HEK293 (cell line): Measurements from ENCODE around the gene DUSP22.

Source experiments
- CTCF ChIA-PET: fragments of 350-600 bp; formaldehyde crosslinking; extraction: SDS; loops from one replicate; lab custom pipeline; 2021; ENCODE audit warnings: antibody characterized with exemption; lab: Yijun Ruan, JAX
- POLR2A ChIA-PET: fragments of 300-600 bp; formaldehyde crosslinking; extraction: SDS; loops from one replicate; lab custom pipeline; 2020; ENCODE audit warnings: antibody characterized with exemption, inconsistent platforms; lab: Yijun Ruan, JAX
- H3K27ac ChIP-seq: fragments of 200-500 bp; sonication (Bioruptor generic); 2 replicates; pipeline ENCODE4 v1.5.1; 2014; ENCODE audit warnings: low read depth, low read length, control low read depth, inconsistent platforms; ENCODE audit errors: extremely low read depth
- H3K36me3 ChIP-seq, 2 experiments: fragments of 200-500 bp in 1 of 2; sonication (Bioruptor generic) in 1 of 2; 1 replicate in 1 of 2; 2 replicates in 1 of 2; pipeline ENCODE4 v1.5.1; 2014 to 2017; ENCODE audit warnings: inconsistent platforms in 2 of 2, low read length in 2 of 2; ENCODE audit not compliant: control insufficient read depth in 2 of 2, insufficient read depth in 1 of 2
- H3K4me1 ChIP-seq: fragments of 200-500 bp; sonication (Bioruptor generic); 2 replicates; pipeline ENCODE4 v1.5.1; 2014; ENCODE audit warnings: mild to moderate bottlenecking, low read length, inconsistent platforms; ENCODE audit not compliant: control insufficient read depth, insufficient read depth
- H3K4me3 ChIP-seq: 2 replicates; pipeline ENCODE4 v1.5.1; 2011; ENCODE audit warnings: low read depth, mild to moderate bottlenecking, control low read depth, low read length, moderate library complexity
- H3K9me3 ChIP-seq: fragments of 200-500 bp; sonication (Bioruptor generic); 2 replicates; pipeline ENCODE4 v1.5.1; 2014; ENCODE audit warnings: low read depth, low read length, inconsistent platforms; ENCODE audit not compliant: control insufficient read depth, insufficient read depth
- FEZF1 ChIP-seq: fragments of 450-650 bp; formaldehyde crosslinking; IDR thresholded peaks from 2 replicates; pipeline ENCODE4 v1.5.1; 2016; ENCODE audit warnings: missing biosample characterization, missing genetic modification characterization
- GLIS2 ChIP-seq: fragments of 450-650 bp; formaldehyde crosslinking; IDR thresholded peaks from 2 replicates; pipeline ENCODE4 v1.5.1; 2016; ENCODE audit warnings: missing biosample characterization, missing genetic modification characterization
- KLF16 ChIP-seq: fragments of 450-650 bp; formaldehyde crosslinking; IDR thresholded peaks from 2 replicates; pipeline ENCODE4 v1.5.1; 2017; ENCODE audit warnings: missing biosample characterization, missing genetic modification characterization
- SP7 ChIP-seq: fragments of 450-650 bp; formaldehyde crosslinking; IDR thresholded peaks from 2 replicates; pipeline ENCODE4 v1.5.1; 2016; ENCODE audit warnings: missing biosample characterization, missing genetic modification characterization
- TRIM28 ChIP-seq: IDR thresholded peaks from 2 replicates; pipeline ENCODE4 v1.6.1; 2011; ENCODE audit warnings: low read length, control low read depth, borderline replicate concordance
- ZBTB48 ChIP-seq: fragments of 450-650 bp; formaldehyde crosslinking; IDR thresholded peaks from 2 replicates; pipeline ENCODE4 v1.5.1; 2016; ENCODE audit warnings: missing biosample characterization, missing genetic modification characterization
- ZNF16 ChIP-seq: fragments of 450-650 bp; formaldehyde crosslinking; IDR thresholded peaks from 2 replicates; pipeline ENCODE4 v1.5.1; 2016; ENCODE audit warnings: low read depth, missing biosample characterization, missing genetic modification characterization
- ZNF175 ChIP-seq: fragments of 450-650 bp; formaldehyde crosslinking; IDR thresholded peaks from 2 replicates; pipeline ENCODE4 v1.5.1; 2016; ENCODE audit warnings: missing biosample characterization, missing genetic modification characterization
- ZNF24 ChIP-seq: fragments of 450-650 bp; formaldehyde crosslinking; IDR thresholded peaks from 2 replicates; pipeline ENCODE4 v1.5.1; 2016; ENCODE audit warnings: missing biosample characterization, missing genetic modification characterization
- ZNF292 ChIP-seq: fragments of 450-650 bp; formaldehyde crosslinking; IDR thresholded peaks from 2 replicates; pipeline ENCODE4 v1.5.1; 2016; ENCODE audit warnings: low read depth, missing biosample characterization, missing genetic modification characterization, borderline replicate concordance
- ZNF335 ChIP-seq: fragments of 450-650 bp; formaldehyde crosslinking; conservative IDR thresholded peaks from 2 replicates; pipeline ENCODE4 v1.5.1; 2016; ENCODE audit warnings: missing biosample characterization, missing genetic modification characterization
- ZNF391 ChIP-seq: fragments of 450-650 bp; formaldehyde crosslinking; IDR thresholded peaks from 2 replicates; pipeline ENCODE4 v1.5.1; 2016; ENCODE audit warnings: low read depth, missing biosample characterization, missing genetic modification characterization, borderline replicate concordance
- ZNF521 ChIP-seq: fragments of 450-650 bp; formaldehyde crosslinking; IDR thresholded peaks from 2 replicates; pipeline ENCODE4 v1.5.1; 2017; ENCODE audit warnings: missing biosample characterization, mild to moderate bottlenecking, missing genetic modification characterization
- ZNF558 ChIP-seq: fragments of 450-650 bp; formaldehyde crosslinking; IDR thresholded peaks from 2 replicates; pipeline ENCODE4 v1.5.1; 2016; ENCODE audit warnings: missing biosample characterization, missing genetic modification characterization
- ZNF624 ChIP-seq: fragments of 450-650 bp; formaldehyde crosslinking; IDR thresholded peaks from 2 replicates; pipeline ENCODE4 v1.5.1; 2017; ENCODE audit warnings: missing biosample characterization, missing genetic modification characterization
- ZNF629 ChIP-seq: fragments of 450-650 bp; formaldehyde crosslinking; IDR thresholded peaks from 2 replicates; pipeline ENCODE4 v1.5.1; 2017; ENCODE audit warnings: missing biosample characterization, missing genetic modification characterization
- ZNF670 ChIP-seq: fragments of 450-650 bp; formaldehyde crosslinking; IDR thresholded peaks from 2 replicates; pipeline ENCODE4 v1.5.1; 2016; ENCODE audit warnings: missing biosample characterization, missing genetic modification characterization, low read depth
- ZNF76 ChIP-seq: fragments of 450-650 bp; formaldehyde crosslinking; IDR thresholded peaks from 2 replicates; pipeline ENCODE4; 2016; ENCODE audit warnings: low read depth, missing biosample characterization, missing genetic modification characterization, borderline replicate concordance
- ZNF791 ChIP-seq: fragments of 450-650 bp; formaldehyde crosslinking; IDR thresholded peaks from 2 replicates; pipeline ENCODE4 v1.5.1; 2016; ENCODE audit warnings: missing biosample characterization, missing genetic modification characterization
- ZSCAN30 ChIP-seq: fragments of 450-650 bp; IDR thresholded peaks from 2 replicates; pipeline ENCODE4 v1.5.1; 2018; ENCODE audit warnings: missing biosample characterization, mild to moderate bottlenecking, missing genetic modification characterization, moderate library complexity
- TF ChIP-seq, protein P1 (sequence below): fragments of 450-650 bp; formaldehyde crosslinking; IDR thresholded peaks from 2 replicates; pipeline ENCODE4 v1.5.1; 2016; ENCODE audit warnings: missing biosample characterization, missing genetic modification characterization
- TF ChIP-seq, protein P2 (sequence below): fragments of 450-650 bp; formaldehyde crosslinking; IDR thresholded peaks from 2 replicates; pipeline ENCODE4 v1.5.1; 2016; ENCODE audit warnings: missing biosample characterization, missing genetic modification characterization
- TF ChIP-seq, protein P3 (sequence below): fragments of 450-650 bp; formaldehyde crosslinking; IDR thresholded peaks from 2 replicates; pipeline ENCODE4 v1.5.1; 2016; ENCODE audit warnings: missing biosample characterization, missing genetic modification characterization

DUSP22 gene

DNA sequence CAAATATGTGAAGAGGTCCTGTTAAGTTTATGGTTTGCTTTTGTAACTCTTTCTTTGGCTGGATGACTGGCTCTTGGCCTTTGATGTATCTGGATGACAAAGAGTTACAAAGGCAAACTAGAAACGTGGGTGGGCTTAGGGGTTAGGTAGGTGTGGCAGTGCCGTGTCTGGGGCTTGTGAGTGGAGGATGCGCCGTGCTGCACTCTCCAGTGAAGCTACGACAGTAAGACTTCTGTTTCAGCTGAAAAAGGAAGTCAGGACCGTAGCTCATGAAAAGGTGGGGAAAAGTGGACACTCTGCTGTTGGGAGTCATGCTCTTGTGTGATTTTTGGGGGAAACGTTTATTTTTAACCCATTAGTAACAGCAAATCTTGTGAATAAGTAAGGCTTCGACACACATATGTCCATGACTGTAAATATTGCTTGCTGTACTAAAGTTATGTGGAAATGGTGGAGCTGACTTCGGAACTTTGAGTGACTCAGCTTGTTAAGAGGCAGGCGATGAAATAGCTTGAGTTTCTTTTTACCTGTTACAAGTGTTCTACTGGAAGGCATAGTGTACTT lies 45.6 kb downstream of the DUSP22 start (continued):
- TF ChIP-seq ZNF16 (tag by site-specific recombination): no peak
- TF ChIP-seq, protein P1, sequence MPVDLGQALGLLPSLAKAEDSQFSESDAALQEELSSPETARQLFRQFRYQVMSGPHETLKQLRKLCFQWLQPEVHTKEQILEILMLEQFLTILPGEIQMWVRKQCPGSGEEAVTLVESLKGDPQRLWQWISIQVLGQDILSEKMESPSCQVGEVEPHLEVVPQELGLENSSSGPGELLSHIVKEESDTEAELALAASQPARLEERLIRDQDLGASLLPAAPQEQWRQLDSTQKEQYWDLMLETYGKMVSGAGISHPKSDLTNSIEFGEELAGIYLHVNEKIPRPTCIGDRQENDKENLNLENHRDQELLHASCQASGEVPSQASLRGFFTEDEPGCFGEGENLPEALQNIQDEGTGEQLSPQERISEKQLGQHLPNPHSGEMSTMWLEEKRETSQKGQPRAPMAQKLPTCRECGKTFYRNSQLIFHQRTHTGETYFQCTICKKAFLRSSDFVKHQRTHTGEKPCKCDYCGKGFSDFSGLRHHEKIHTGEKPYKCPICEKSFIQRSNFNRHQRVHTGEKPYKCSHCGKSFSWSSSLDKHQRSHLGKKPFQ (tag by site-specific recombination): no peak
- TF ChIP-seq, all 188 proteins: peak for 3

DNA sequence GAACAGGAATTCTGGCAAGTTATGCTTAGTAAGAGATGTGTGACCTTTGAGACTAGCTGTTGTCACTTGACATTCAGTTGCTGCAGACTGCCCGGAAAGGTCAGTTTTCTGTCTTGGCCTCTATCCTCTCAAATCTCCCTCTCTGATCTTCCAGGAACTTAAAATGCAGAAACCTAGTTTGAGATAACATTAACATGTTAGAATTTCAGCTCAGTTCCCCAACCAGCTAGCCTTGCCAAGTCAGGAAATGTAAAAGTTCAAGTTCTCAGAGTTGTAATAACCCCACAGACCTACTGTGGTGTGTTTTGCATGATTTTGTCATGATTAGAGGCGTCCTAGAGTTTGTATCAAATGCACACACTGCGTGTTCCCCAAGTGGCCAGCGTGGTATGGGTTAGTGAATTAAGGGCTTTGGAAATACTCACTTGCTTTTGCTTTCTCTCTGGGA lies 46.6 kb downstream of the DUSP22 start:
- Histone ChIP-seq H3K36me3 (no peaks in the 10 kb centered on the region), H3K4me3 (no peak overlapping the region), H3K4me1 (peaks cover 2% of the 10 kb centered on the region), H3K9me3 (no peaks in the 10 kb centered on the region), H3K27ac (no peak overlapping the region)
- ChIA-PET CTCF (interaction anchor here (0.7 kb wide), 1 partner anchor 13 kb away, joined by 3 read pairs; no protein-coding TSS in a partner anchor), POLR2A (no interaction called here)
- TF ChIP-seq GLIS2 (tag by site-specific recombination) (no peak), ZNF521 (tag by site-specific recombination) (no peak), FEZF1 (no peak), ZNF558 (tag by site-specific recombination) (no peak), ZNF791 (no peak)

DNA sequence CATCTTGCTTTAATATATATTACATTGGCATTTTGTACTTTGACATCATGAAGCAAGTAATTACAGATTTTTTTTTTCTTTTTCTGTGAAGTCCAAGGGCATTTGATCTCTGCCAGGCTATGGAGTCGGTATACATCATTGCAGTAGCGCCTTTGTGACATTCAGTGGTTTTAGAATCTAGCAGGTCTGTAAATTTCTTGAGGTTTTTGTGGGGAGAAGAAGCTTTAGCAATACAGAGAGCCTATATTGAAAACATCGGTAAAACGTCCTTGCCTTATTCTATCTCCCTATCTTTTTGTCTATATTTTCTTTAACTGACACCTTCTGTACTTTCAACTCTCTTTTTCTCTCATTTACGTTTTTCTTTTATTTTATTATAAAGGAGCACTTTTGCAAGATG lies 47.2 kb downstream of the DUSP22 start:
- ChIA-PET POLR2A (no interaction called here), CTCF (interaction anchor here (0.6 to 0.8 kb wide), 3 partner anchors 15 to 141 kb away, joined by 3 read pairs; no protein-coding TSS in a partner anchor)
- Histone ChIP-seq H3K27ac (no peak overlapping the region), H3K9me3 (no peaks in the 10 kb centered on the region), H3K4me3 (no peak overlapping the region), H3K36me3 (no peaks in the 10 kb centered on the region), H3K4me1 (peaks cover 1% of the 10 kb centered on the region)
- TF ChIP-seq ZSCAN30 (tag by site-specific recombination) (no peak), ZNF624 (tag by site-specific recombination) (no peak), ZNF391 (no peak), ZNF292 (no peak), ZNF175 (tag by site-specific recombination) (no peak), SP7 (no peak), ZNF24 (no peak), ZNF629 (tag by site-specific recombination) (no peak), ZNF76 (tag by site-specific recombination) (no peak), ZBTB48 (no peak), KLF16 (tag by site-specific recombination) (no peak), ZNF670 (tag by site-specific recombination) (no peak), ZNF335 (tag by site-specific recombination) (no peak), TRIM28 (no peak)
- TF ChIP-seq, protein P2, sequence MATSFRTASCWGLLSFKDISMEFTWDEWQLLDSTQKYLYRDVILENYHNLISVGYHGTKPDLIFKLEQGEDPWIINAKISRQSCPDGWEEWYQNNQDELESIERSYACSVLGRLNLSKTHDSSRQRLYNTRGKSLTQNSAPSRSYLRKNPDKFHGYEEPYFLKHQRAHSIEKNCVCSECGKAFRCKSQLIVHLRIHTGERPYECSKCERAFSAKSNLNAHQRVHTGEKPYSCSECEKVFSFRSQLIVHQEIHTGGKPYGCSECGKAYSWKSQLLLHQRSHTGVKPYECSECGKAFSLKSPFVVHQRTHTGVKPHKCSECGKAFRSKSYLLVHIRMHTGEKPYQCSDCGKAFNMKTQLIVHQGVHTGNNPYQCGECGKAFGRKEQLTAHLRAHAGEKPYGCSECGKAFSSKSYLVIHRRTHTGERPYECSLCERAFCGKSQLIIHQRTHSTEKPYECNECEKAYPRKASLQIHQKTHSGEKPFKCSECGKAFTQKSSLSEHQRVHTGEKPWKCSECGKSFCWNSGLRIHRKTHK (tag by site-specific recombination): no peak
- TF ChIP-seq, protein P3, sequence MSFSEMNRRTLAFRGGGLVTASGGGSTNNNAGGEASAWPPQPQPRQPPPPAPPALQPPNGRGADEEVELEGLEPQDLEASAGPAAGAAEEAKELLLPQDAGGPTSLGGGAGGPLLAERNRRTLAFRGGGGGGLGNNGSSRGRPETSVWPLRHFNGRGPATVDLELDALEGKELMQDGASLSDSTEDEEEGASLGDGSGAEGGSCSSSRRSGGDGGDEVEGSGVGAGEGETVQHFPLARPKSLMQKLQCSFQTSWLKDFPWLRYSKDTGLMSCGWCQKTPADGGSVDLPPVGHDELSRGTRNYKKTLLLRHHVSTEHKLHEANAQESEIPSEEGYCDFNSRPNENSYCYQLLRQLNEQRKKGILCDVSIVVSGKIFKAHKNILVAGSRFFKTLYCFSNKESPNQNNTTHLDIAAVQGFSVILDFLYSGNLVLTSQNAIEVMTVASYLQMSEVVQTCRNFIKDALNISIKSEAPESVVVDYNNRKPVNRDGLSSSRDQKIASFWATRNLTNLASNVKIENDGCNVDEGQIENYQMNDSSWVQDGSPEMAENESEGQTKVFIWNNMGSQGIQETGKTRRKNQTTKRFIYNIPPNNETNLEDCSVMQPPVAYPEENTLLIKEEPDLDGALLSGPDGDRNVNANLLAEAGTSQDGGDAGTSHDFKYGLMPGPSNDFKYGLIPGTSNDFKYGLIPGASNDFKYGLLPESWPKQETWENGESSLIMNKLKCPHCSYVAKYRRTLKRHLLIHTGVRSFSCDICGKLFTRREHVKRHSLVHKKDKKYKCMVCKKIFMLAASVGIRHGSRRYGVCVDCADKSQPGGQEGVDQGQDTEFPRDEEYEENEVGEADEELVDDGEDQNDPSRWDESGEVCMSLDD (tag by site-specific recombination): no peak
